Activated CD4-positive, alpha-beta T cell treated with anti-CD3 and anti-CD28 coated beads for 1 hour (primary cell): ENCODE measurements around the gene PTTG1.

ENCODE experiments used
- DNase-seq: peaks from one replicate; pipeline ENCODE4 v3.0.0-alpha.2; 2020

PTTG1 gene

DNA sequence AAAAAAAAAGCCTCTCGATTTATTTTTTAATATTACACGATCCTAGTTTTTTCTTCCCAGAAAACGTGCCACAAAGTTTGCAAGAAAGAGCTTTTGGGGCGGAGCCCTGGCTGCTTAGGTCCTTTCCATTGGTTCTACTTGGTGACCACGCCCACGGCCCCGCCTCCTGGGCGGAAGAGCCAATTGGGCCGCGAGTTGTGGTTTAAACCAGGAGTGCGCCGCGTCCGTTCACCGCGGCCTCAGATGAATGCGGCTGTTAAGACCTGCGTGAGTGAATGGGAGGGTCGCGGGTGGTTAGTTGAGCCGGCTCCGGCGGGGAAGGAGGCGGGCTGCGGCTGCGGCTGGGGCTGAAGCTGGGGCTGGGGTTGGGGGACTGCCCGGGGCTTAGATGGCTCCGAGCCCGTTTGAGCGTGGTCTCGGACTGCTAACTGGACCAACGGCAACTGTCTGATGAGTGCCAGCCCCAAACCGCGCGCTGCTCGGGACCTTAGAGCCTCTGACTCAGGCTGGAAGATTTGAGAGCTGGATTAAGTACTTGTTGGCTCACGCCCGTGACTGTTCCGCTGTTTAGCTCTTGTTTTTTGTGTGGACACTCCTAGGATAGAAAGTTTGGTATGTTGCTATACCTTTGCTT, at the start of gene PTTG1:
TSS of gene PTTG1 (plus strand) at position 231 of the 634 bp plus-strand sequence. CDS start 458 bp downstream, outside the sequence.
- DNase-seq: peak; percentile 82

DNA sequence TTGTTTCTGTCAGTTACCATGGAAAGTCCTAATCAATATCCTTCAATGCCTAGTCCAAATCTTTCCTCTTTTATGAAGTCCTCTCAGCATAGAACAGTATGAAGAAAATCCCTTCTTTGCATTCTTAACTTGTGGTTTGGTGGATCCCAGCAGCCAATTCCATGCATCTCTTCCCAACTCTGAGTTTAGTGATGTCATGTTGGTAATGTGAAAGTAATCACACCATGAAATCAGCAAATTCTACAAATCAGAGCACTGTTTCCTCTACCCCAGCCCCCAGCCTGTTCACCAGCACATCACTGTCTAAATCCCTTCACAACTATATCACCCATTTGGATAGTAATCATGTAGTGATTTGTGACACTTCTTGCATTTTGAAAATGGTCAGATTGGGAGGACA, 46.5 kb upstream of the PTTG1 start:
- DNase-seq: no peak

DNA sequence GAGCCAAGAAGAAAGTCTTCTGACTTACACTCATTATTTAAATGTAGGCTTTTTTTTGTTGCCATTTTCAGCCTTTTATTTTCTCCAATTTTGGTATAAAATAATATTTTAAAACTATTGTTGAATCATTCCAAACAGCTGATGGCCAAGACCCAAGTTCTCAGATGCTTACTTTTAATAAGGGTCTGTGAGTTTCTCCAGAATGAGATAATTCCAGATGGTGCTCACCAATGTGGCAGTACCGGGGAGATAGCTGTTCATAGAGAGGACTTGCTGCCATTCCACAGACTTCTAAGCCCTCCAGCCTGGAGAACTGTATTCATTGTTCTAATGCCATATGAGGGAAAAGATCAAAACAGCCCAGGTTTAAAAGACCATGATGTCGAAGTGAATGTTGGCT, 46.0 kb upstream of the PTTG1 start:
- DNase-seq: no peak

DNA sequence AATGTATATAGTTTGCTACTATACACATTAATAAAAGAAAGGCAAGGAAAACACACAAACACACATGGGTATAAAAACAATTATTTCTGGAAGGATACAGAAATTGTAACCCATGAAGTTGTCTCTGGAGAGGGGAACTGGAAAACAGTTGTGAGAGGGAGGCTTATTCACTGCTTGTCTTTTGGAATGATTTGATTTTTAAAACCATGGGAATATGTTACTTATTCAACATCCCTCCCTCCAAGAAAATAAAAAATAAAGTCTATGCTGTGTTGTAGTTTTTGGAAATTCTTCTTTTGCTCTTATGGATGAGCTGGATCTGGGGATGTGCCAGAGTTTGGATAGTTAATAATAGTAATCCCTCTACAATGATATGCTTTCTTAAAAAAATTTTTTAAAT, 45.2 kb upstream of the PTTG1 start:
- DNase-seq: no peak

DNA sequence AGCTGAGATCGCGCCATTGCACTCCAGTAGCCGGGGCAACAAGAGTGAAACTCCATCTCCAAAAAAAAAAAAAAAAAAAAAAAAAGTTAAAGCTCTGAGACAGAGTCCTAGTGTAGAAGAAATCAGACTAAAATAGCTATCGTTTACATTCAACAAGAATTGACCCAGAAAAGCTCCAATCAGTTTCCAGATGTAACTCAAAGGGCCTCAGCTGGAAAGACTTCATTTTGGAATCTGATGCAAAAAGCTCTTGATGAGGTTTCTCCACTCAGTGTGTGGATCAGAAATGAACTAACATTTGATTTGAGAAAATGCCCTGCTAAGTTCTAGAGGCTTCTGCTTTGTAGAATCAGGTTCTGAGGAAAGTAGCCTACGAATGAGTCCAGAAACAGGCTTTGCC, 44.0 kb upstream of the PTTG1 start:
- no peak for DNase-seq

DNA sequence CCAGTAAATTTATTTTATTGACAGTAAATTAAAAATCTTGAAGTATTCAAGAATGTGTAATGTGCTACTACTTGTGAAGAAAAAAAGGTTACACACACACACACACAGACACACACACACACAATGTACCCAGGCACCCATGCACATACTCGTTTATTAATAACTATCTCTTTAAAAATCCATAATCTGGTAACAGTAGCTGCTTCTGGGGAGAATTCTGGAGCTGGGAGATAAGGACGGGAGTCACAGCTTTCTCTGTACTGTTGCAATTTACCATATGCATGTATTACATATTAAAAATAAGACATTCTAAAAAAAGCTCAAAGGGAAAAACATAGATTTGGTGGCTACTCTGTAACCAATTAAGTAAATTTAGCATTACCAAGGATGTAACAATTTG, 43.3 kb upstream of the PTTG1 start:
- DNase-seq: no peak

DNA sequence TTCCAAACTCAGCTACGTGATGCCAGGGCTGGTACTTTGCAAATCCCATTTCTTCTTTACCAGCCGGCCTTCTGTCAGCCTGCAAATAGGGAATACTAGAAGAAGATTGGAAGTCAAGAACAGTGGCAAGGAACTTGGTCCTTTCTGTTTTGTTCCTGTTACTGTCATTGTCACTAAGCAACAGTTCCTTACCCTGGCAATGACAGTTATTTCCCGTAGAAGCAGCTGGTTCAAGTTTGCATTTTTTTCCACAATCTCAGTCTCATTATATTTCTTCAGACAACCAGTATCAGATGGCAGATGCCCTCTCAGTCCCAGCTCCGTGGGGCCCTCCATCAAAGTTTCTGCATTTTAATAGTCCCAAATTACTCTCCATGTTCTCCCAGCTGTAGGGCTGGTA, 42.1 kb upstream of the PTTG1 start:
- DNase-seq: no peak

DNA sequence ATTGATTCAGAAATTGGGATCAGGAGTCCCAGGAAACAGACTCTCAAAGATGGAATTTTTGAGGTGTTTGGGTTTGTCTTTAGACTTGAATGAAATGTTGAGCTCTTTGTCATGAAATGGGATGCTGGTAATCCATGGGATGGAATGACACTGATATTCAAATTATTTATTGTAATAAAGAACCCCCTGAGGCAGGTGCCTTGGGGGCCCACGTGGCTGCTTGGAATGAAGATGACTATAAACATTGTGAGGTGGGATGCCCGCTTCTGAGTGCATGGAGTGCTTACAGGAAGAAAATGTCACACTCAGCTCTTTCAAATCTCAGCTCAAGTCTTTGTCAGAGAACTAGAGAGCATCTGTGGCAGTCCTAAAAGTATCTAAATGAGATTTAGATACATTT, 41.6 kb upstream of the PTTG1 start:
- no peak for DNase-seq

DNA sequence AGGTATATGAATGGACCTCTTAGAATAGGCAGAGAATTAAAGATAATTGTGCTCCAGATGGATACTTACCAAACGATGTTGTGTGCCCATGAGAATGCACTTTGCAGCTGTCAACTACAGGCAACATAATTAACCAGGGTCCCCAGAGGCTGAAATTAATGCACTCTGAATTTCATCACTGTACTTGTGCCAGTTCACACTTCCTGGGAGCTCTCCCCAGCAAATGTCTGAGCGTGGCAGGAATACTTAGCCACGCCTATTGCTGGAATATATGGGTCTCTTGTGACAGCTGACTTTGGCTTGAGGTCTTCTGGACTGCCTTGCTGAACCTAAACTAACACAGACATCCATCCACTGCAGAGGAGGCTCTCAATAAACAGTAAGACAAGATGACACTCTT, 39.3 kb upstream of the PTTG1 start:
- no peak for DNase-seq

DNA sequence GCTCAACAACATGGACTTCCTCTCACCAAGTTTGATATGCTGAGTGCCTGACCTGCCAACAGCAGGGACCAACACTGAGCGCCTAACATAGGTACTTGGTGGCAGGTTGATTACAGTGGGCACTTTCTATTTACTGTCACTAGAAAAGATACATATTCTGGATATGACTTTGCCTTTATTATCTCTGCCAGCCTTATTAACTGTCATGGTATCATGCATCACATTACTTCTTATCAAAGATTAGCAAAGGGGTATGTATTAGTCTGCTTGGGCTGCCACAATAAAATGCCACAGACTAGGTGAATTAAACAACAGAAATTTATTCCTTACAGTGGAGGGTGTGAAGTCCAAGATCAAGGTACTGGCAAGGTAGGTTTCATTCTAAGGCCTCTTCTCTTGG, 37.0 kb upstream of the PTTG1 start:
- DNase-seq: no peak

DNA sequence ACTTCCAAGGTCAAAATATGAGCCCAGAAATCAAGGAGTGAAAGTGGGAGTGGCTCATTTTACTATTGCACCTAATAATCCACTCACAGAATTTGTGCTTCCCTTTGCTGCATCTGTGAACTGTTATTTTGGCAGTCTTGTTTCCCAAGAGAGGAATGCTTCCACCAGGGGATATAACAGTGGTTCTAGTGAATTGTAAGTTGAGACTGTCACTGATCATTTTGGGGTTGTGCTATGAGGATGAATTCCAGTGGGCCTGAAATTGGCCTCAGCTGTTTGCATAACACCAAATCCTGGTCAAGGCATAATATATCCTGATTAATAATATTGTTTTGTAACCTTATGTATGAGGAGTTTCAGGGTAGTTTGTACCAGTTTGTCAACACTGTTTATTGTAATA, 36.2 kb upstream of the PTTG1 start:
- no peak for DNase-seq

DNA sequence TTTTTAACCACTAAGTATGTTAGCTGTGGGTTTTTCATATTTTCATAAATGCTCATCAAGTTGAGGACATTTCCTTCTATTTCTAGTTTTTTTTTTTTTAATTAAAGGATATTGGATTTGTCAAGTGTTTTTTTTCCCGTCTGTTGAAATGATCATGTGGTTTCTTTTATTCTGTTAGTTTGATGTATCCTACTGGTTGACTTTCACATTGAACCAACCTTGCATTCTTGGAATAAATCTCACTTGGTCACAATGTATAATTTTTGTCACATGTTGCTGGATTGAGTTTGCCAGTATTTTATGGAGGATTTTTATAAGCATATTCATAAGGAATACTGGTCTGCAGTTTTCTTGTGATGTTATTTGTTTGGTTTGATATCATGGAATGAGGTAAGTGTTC, 34.2 kb upstream of the PTTG1 start:
- no peak for DNase-seq

DNA sequence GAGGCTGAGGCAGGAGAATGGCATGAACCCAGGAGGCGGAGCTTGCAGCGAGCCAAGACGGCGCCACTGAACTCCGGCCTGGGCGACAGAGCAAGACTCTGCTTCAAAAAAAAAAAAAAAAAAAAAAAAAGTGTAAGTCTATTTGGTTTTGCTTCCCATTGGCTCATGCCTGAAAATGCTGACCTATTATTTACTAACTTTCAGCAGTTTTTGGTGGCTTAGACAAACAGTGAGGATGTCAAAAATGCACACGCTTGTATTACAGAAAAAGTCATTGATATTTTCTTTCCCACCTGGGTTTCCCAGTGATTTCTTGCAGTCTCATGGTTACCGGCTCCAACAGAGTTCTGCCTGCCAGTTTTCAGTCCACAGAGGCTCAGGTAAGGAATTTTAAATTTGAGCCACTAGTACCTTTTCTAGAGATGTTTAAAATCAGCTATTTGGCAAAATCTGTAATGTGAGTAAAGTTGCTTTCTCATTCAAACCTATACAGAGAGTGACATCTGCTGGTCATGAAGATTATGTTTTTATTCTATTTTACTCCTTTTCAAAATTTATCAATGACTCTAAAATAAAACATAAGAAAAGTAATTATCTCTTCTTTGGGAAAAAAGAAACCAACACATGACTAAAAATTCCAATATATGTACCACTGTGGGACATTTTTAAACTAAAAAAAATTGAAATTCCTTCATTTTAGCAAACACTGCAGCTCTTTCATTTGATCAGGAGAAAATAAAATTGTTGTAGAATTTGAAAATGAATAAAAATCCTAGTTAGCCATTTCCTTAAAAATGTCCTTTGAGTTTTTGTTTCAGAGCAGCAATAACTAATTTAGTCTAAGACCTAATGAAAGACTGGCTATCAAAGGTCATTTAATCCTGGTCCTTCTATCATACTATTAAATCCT, 30.6 kb upstream of the PTTG1 start:
- DNase-seq: no peak

DNA sequence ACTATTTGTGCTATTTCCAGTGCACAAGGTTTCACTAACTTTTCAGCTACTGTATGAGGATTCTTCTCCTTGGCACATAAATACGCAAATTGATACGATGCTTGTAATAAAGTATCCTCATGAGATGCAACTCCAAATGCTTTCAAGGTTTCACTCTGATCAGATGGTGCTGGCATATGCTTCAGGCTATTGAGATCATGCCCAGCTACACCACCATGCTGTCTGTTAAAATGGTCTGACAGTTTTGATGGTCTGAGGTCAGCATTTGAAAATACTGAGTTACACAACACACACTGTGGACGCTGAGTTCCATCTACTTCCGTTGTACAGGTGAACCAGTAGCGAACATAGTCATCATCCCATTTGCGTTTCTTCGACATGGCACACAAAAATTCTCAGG, 26.5 kb upstream of the PTTG1 start:
- no peak for DNase-seq

DNA sequence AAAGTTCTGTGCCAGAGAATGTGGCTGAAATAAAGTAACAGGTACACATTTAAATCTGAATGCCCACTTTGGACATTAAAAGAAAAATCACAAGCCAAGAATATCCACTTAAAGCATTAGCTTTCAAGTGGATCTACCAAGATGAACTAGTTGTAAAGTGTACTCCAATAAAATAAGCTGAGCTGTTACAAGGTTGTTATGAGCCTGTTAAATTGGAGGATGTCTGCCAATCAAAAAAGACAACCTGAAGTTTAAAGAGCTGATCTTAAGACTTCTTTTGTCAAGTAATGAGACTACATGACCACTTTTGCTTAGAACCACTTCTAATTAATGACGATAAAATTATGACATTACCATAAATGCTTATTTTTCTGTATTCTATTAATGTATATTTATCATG, 24.2 kb upstream of the PTTG1 start:
- no peak for DNase-seq

DNA sequence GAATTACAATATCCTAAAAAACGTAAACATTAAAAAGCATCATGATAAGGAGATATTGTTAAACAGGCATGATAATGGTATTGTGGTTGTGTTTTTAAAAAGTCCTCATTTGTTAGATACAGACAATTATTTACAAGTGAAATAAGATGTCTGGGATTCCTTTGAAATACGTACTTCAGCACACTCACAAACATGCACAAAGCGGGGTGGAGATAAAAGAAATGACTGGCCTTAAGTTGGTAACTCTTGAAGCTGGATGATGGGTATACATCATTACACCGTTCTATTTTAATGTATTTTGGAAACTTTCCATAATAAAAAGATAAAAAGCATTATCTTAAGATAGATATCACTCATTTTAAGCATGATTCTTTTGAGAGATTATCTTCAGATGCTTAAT, 22.8 kb upstream of the PTTG1 start:
- DNase-seq: no peak

DNA sequence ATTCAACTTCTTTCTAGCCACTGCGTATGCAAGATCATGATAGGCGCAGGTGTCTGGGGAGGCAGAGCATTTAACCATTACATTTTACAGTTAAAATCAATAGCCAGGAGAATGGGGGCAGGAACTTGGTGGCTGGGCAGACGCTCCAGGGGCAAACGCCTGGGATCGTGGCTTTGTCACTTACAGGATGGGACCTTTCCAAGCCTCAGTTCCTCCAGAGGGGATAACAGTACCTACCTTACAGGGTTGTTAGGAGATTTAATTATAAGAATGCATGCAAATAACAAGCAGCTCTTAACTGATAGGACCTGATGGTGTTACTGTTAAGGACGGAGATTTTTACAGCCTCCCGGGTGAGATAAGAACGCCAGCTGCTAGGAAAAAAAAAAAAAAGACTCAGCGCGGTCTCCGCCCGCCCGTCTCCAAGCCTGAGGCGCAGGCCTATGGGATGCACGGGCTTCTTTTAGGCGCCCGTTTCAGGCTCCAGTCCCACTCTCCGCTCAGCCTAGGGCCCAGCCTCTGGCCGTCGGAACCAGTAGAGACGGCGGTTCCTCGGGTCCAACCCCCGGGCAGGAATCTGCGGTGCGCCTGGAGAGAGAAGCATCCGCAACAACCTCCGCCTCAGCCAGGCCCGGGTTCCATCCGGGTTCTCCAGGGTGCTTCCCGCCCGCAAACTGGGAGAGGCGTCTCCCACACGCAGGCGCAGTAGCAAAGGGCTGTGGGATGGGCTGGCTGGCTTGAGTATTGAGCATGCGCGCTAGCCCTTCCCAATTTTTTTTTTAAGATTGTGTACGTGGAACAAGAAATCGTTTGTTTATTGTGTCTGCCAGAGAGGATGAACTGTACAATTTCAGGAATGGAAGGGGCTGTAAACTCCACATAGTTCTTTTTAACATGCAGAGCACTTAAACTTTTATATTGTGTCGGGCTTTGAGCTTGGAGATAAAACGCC, 22.0 kb upstream of the PTTG1 start, which contains the start of gene FAM200C:
TSS of gene FAM200C (minus strand) at position 653 of the 952 bp plus-strand sequence. CDS start 4,564 bp downstream, outside the sequence.
- DNase-seq: peak; percentile 29

DNA sequence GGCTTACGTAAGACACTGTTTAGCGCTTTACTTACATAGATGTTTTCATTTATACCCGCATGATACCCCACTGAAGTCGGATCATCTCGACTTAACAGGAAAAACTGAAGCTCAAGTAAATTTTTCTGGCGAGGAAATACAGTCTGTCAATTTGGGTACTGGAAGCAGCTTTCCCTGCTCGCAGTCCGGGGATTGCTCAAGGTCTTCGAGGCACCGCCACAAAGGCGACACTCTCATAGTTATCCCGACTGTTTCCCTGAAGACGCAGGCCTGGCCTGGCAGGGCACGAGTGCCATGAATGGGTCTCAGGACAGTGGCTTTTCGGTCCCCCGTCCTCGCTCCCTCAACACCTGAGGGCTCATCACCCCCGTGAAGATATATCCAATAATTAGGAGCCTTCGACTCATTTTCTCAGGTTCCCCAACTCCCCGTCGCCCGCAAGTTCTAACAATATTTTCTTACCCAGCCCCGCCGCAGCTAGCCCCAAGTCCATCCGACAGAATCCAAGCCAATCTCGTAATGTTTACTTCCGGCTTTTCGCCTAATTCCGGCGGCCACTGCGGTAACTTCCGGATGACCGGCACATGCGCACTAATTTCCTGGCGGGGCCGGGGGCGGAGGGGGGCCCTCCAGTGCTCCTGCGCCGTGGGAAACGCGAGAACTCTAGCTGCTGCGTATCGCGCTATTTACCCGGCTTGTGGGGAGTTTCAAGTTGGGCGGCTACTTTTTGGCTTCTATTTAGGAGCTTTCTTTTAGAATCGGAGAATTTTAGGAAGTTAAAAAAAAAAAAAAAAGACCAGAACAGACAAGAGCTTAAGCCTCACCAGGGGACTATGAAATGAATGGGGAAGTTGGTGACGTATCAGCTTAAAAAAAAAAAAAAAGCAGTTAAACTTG, 2.8 kb upstream of the PTTG1 start, which contains the start of gene SLU7:
TSS of gene SLU7 (minus strand) at position 521 of the 897 bp plus-strand sequence. CDS start 3,787 bp downstream, outside the sequence.
- DNase-seq: peak; percentile 87

DNA sequence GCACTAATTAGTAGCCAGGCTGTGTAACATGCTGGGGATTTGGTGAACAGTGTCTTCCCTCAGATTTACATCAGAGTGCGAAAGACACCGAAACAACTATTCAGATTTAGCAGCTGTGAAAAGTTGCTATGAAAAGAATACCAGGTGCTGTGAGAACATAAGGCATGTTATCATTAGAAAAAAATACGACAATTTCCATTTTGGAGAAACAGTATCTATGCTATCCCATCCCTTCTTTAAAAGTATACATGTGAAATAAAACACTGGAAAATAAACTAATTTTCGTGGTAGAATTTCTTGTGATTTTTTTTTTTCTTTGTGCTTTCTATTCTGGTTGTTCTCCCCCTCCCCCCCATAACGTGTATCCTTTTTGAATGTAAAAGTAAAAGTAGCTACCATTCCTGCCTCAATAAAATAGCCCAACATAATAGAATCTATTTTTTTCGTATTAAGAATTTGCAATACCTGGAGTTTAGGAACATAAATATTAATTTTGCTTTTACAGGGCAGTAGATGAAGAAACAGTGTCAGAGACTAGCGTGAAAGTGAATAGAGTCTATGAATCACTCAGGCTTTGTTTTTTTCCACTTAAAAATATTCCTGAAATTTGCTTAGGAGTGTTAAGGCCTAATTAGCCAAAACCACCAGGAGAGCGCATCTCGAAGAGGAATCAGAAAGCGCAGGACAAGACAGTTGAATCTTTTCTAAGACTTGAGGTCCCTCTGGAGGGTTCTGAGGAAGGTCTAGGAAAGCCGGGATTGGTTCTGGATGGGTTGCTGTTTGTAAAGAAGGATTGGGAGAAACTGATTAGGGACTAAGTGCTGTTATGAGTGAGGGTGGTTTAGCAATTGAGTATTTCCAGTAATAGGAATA, 2.0 kb upstream of the PTTG1 start:
- DNase-seq: no peak

DNA sequence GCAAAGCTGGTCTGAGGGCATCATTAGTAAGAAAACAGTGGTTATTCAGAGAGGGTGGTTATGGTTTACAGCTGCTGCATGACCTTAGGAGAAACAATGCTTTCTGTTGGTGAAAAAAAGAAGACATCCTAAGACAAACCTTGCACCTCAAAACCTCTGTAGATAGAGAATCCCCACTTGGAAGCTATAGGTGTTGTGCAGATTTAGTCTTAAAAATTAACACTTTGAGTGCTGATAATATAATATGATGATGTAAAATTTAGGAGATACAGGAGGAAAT, 1.4 kb upstream of the PTTG1 start:
- DNase-seq: no peak

DNA sequence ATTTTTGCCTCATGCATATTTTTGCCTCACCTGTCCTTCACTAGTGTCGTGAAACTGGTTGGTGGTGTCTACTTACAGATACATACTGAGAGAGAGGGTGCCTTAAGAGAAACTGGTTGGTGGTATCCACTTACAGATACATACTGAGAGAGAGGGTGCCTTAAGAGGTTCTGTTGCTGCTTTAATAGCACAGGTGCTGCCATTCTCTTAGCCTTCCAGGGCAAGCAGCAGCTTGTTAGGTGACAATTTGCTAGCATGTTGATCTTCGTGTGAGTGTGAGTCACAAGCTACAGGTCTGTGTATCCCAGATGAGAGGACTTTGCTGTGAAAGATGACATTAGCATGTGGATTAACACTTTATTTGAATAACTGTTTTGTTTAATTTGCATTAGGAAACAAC, 1.4 kb downstream of the PTTG1 start:
- no peak for DNase-seq
